Measurements from ENCODE around the gene PKD2L1.
"Not testable (repeated sequence)": the region's sequence is repeated elsewhere in the genome, so short reads cannot be mapped to it uniquely, and the experiment has no call there.

The PKD2L1 gene

DNA sequence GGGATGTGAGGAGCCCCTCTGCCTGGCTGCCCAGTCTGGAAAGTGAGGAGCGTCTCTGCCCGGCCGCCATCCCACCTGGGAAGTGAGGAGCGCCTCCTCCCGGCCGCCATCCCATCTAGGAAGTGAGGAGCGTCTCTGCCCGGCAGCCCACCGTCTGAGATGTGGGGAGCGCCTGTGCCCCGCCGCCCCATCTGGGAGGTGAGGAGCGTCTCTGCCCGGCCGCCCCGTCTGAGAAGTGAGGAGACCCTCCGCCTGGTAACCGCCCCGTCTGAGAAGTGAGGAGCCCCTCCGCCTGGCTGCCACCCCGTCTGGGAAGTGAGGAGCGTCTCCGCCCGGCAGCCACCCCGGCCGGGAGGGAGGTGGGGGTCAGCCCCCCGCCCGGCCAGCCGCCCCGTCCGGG is 53.1 kb downstream of the PKD2L1 start:
- DNase-seq: not testable (repeated sequence)

DNA sequence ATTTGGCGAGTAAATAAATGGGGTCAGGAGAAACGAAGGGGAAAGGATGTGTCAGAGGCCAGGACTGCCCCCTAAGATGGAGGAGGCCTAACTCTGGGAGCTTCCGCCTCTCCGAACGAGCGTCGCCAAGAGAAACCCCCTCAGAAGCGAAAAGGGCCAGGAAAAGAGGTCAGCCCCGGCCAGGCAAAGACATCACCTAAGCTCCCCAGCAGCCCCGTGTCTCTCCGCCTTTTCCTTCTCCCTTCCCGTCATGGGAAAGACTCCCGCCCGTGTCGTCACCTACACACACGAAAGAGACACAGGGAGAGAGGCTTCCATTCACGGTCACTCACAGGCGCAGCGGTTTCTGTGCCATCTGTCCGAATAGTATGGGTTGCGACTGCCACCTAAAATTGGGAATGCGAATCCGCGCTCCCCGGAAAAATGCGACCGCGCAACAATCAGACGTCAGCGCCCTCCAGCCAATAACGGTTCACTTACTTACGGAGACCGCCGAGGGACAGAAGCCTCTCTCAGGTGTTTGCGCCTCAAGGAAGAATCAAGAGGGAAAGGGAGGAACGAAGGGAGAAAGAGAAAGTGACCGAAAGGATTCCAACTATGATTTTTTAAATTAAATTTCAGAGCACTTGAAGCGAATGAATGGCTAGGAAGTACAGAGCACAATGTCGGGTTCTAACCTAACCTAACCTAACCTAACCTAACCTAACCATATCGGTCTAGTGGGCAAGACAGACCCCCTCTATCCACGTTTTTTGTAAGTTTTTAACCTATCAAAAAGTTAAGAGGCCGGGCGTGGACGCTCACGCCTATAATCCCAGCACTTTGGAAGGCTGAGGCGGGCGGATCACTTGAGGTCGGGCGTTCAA is 62.6 kb downstream of the PKD2L1 start, which contains the start of gene CWF19L1:
TSS of gene CWF19L1 (minus strand) at position 400 of the 866 bp plus-strand sequence. CDS start at position 355, 45 bp downstream.
- peak; percentile 71 for DNase-seq

DNA sequence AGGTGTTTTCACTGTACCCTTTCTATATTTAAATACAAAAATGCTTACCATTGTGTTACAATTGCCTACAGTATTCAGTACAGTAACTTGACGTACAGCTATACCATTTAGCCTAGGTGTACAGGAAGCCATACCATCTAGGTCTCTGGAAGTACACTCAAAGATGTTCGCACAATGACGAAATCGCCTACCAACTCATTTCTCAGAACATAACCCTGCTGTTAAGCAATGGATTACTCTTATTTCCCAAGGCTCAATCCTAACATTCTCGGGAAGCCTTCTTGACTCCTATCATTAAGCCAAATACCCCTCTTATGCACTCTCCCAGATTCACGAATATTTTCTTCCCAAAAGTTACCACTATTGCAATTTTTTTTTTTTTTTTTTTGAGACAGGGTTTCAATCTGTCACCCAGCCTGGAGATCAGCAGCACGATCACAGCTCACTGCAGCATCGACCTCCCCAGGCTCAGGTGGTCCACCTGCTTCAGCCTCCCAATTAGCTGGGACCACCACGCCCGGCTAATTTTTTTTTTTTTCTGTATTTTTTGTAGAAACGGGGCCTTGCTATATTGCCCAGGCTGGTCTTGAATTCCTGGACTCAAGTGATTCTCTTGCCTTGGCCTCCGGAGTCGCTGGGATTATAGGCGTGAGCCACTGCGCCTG is 64.1 kb downstream of the PKD2L1 start:
- no peak for DNase-seq

DNA sequence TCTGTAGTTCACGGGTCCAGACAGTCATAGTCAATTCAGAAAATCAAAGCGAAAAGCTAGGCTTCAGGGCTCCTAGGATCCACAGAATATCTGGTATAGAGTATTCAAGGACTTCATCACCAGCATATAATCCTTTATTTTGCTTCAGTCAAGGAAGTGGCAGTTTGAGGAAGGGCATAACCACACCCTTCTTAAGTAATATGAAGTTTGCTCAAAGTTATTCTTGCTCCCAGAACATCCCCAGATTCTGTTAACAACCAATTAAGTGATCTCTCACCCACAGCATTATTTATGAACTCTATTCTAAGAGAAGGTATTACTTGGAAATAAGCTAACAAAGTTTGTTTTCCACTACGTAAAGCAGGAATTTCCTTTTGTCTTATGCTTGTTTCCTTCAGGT is 75.8 kb downstream of the PKD2L1 start:
- no peak for DNase-seq

DNA sequence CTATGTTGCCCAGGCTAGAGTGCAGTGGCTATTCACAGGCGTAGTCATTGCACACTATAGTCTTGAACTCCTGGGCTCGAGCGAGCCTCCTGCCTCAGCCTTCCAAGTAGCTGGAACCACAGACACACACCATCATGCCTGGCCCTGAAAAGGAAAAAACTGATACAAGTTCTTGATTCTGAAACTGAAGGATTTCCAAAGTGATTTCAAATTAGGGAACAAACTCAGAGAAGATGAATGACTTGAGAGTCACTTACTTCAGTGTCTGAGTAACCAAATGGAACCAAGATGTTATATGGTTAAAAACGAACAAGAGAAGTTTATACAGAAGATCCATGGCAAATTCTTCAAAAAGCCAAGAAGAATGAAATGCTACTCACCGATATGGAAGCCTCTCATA is 77.0 kb downstream of the PKD2L1 start:
- no peak for DNase-seq

DNA sequence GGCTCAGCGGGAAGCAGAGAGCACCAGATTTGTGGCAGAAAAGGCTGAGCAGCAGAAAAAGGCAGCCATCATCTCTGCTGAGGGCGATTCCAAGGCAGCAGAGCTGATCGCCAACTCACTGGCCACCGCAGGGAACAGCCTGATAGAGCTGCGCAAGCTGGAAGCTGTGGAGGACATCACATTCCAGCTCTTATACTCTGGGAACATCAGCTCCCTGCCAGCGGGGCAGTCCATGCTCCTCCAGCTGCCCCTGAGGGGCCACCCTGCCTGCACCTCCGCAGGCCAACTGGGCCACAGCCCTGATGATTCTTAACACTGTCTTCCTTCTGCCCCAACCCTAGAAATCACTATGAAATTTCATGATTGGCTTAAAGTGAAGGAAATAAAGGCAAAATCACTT is 81.2 kb downstream of the PKD2L1 start:
- DNase-seq: no peak

DNA sequence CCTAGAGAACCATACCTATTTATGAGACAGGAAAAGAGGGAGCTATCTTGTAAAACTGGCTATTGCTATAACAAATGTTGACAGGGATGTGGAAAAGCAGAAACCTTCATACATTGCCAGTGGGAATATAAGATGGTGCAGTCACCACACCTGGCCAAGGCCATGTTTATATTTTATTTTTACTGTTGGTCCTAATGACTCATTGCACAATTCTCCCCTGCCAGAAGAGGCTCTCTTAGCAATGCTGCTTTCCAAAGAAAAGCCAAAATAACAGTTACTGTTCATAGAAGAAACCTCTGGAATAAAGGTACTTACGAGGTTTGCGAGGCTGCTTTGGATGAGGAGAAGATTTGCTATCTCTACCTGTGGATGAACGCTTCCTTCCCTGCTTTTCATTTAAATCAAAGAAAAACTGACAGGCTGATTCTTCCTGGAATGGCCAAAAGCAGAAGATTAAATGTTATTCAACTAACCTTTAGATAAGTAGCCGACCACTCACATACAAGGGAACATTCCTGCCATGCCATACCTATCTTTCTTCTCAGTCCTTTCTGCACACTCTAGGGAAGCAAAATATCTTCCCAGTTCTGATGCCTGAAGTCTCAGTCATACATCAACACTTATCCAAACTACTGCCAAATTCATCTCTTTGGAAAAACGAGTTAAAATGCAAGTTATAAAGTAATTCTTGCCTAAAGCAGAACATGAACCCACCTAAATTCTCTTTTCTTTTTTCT is 84.4 kb downstream of the PKD2L1 start:
- DNase-seq: no peak

DNA sequence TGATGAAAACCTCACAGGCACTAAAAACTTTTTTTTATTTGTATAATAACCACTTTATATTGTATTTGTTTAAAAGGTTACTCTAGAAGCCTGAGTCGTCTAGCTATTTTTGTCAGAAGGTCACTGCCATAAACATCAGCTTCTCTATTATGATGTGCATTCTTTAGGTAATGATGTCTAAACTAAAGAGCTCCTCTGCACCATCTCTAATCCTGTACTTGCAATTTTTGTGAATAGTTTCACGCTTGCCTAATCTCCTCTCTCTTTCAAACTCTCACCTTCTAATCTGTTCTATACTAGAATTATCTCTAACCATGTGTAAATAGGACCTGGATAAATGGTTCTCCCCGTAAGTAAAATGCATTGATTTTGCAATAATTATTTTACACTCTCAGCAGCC is 90.2 kb downstream of the PKD2L1 start:
- no peak for DNase-seq

DNA sequence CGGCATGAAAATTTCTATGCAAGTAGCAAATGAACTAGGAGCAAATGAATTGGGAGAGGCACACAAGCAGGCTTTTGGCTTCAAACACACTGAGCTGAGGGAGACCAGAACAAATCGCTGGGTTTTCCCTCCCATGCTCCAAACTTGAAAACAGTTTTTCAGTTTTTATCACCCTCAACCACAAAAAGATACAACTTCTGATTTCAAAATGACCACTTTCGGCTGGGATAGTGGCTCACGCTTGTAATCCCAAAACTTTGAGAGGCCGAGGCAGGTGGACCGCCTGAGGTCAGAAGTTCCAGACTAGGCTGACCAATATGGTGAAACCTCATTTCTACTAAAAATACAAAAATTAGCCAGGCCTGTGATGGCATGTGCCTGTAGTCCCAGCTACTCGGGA is 91.6 kb downstream of the PKD2L1 start:
- no peak for DNase-seq
